HUES48 (cell line): ENCODE results near the gene ARHGAP36.

Experiments used
- H3K27ac ChIP-seq: one replicate; pipeline ENCODE4 v1.7.0; 2013; ENCODE audit warnings: low read depth, low read length, inconsistent platforms
- H3K27me3 ChIP-seq: 2 replicates; pipeline ENCODE4 v1.6.1; 2013; ENCODE audit warnings: mild to moderate bottlenecking, low read length; ENCODE audit not compliant: control insufficient read depth, insufficient read depth
- H3K36me3 ChIP-seq: 2 replicates; pipeline ENCODE4 v1.6.1; 2013; ENCODE audit warnings: low read length; ENCODE audit not compliant: control insufficient read depth, insufficient read depth
- H3K4me1 ChIP-seq: 2 replicates; pipeline ENCODE4 v1.6.1; 2013; ENCODE audit warnings: mild to moderate bottlenecking, low read length; ENCODE audit not compliant: control insufficient read depth, insufficient read depth
- H3K4me3 ChIP-seq: 2 replicates; pipeline ENCODE4 v1.5.1; 2013; ENCODE audit warnings: mild to moderate bottlenecking, low read depth, low read length
- H3K9ac ChIP-seq: 2 replicates; pipeline ENCODE4 v1.6.1; 2013; ENCODE audit warnings: mild to moderate bottlenecking, low read depth, low read length, moderate library complexity
- H3K9me3 ChIP-seq: 2 replicates; pipeline ENCODE4 v1.6.1; 2013; ENCODE audit warnings: low read length; ENCODE audit not compliant: control insufficient read depth, insufficient read depth

ARHGAP36 gene

GRCh38 chrX:131058136-131058868 is at the start of gene ARHGAP36:
Gene ARHGAP36 (plus strand): TSS chrX:131058346. CDS start chrX:131081666, 23,320 bp downstream.
- Histone ChIP-seq H3K27ac (no peak within 1 kb of the TSS), H3K9ac (no peak within 1 kb of the TSS), H3K27me3 (peaks cover 77% of the 10 kb centered on the region), H3K36me3 (no peaks in the 10 kb centered on the region), H3K9me3 (no peaks in the 10 kb centered on the region), H3K4me1 (peaks cover 33% of the 10 kb centered on the region), H3K4me3 (peak within 1 kb of the TSS; percentile 53)

GRCh38 chrX:131010186-131010585 is 48.0 kb upstream of the ARHGAP36 start:
- Histone ChIP-seq H3K4me3 (no peak overlapping the region), H3K27ac (no peak overlapping the region), H3K27me3 (peaks cover 5% of the 10 kb centered on the region), H3K9ac (no peak overlapping the region), H3K9me3 (no peaks in the 10 kb centered on the region), H3K4me1 (no peaks in the 10 kb centered on the region), H3K36me3 (no peaks in the 10 kb centered on the region)

- Histone ChIP-seq H3K4me3 (no peak overlapping the region), H3K9me3 (no peaks in the 10 kb centered on the region), H3K36me3 (no peaks in the 10 kb centered on the region), H3K27ac (no peak overlapping the region), H3K27me3 (peaks cover 27% of the 10 kb centered on the region), H3K9ac (no peak overlapping the region), H3K4me1 (no peaks in the 10 kb centered on the region)
Measured at GRCh38 chrX:131025336-131025735, 32.8 kb upstream of the ARHGAP36 start.

- H3K4me1 ChIP-seq = no peaks in the 10 kb centered on the region
- H3K9me3 ChIP-seq = no peaks in the 10 kb centered on the region
- no peak overlapping the region for H3K4me3 ChIP-seq
- H3K27me3 ChIP-seq = peaks cover 34% of the 10 kb centered on the region
- H3K27ac ChIP-seq = no peak overlapping the region
- H3K9ac ChIP-seq = no peak overlapping the region
- H3K36me3 ChIP-seq = no peaks in the 10 kb centered on the region
Measured at GRCh38 chrX:131032354-131033230, 25.6 kb upstream of the ARHGAP36 start.

- H3K9ac ChIP-seq = no peak overlapping the region
- no peaks in the 10 kb centered on the region for H3K4me1 ChIP-seq
- no peaks in the 10 kb centered on the region for H3K36me3 ChIP-seq
- no peak overlapping the region for H3K27ac ChIP-seq
- no peaks in the 10 kb centered on the region for H3K9me3 ChIP-seq
- H3K4me3 ChIP-seq = no peak overlapping the region
- H3K27me3 ChIP-seq = peaks cover 23% of the 10 kb centered on the region
Measured at GRCh38 chrX:131034063-131034462, 24.1 kb upstream of the ARHGAP36 start.

- no peak overlapping the region for H3K9ac ChIP-seq
- peaks cover 22% of the 10 kb centered on the region for H3K27me3 ChIP-seq
- peaks cover 3% of the 10 kb centered on the region; the same call in 1 of the 2 replicates for H3K4me1 ChIP-seq
- no peaks in the 10 kb centered on the region for H3K9me3 ChIP-seq
- no peak overlapping the region for H3K4me3 ChIP-seq
- H3K27ac ChIP-seq = no peak overlapping the region
- H3K36me3 ChIP-seq = no peaks in the 10 kb centered on the region
Measured at GRCh38 chrX:131040781-131041180, 17.4 kb upstream of the ARHGAP36 start.

GRCh38 chrX:131041667-131042066 is 16.5 kb upstream of the ARHGAP36 start:
- H3K9ac ChIP-seq = no peak overlapping the region
- no peaks in the 10 kb centered on the region for H3K9me3 ChIP-seq
- no peak overlapping the region for H3K4me3 ChIP-seq
- H3K36me3 ChIP-seq = no peaks in the 10 kb centered on the region
- peaks cover 12% of the 10 kb centered on the region for H3K4me1 ChIP-seq
- H3K27me3 ChIP-seq = peaks cover 22% of the 10 kb centered on the region
- no peak overlapping the region for H3K27ac ChIP-seq

- Histone ChIP-seq H3K9ac (no peak overlapping the region), H3K36me3 (no peaks in the 10 kb centered on the region), H3K4me1 (peaks cover 20% of the 10 kb centered on the region), H3K4me3 (no peak overlapping the region), H3K27ac (peak overlapping the region; percentile 12), H3K27me3 (peaks cover 27% of the 10 kb centered on the region), H3K9me3 (no peaks in the 10 kb centered on the region)
Measured at GRCh38 chrX:131045726-131046125, 12.4 kb upstream of the ARHGAP36 start.

- Histone ChIP-seq H3K36me3 (no peaks in the 10 kb centered on the region), H3K27me3 (peaks cover 31% of the 10 kb centered on the region), H3K27ac (peak overlapping the region; percentile 11), H3K4me3 (no peak overlapping the region), H3K9ac (no peak overlapping the region), H3K4me1 (peaks cover 20% of the 10 kb centered on the region), H3K9me3 (no peaks in the 10 kb centered on the region)
Measured at GRCh38 chrX:131046596-131046995, 11.6 kb upstream of the ARHGAP36 start.

- Histone ChIP-seq H3K9ac (no peak overlapping the region), H3K9me3 (no peaks in the 10 kb centered on the region), H3K36me3 (no peaks in the 10 kb centered on the region), H3K27ac (no peak overlapping the region), H3K4me3 (no peak overlapping the region), H3K4me1 (peaks cover 20% of the 10 kb centered on the region), H3K27me3 (peaks cover 30% of the 10 kb centered on the region)
Measured at GRCh38 chrX:131047180-131047579, 11.0 kb upstream of the ARHGAP36 start.

GRCh38 chrX:131053076-131053475 is 5.1 kb upstream of the ARHGAP36 start:
- Histone ChIP-seq H3K9me3 (no peaks in the 10 kb centered on the region), H3K9ac (no peak overlapping the region), H3K36me3 (no peaks in the 10 kb centered on the region), H3K27ac (no peak overlapping the region), H3K4me1 (peaks cover 17% of the 10 kb centered on the region), H3K27me3 (peaks cover 64% of the 10 kb centered on the region), H3K4me3 (no peak overlapping the region)
